GM12801 (cell line): ENCODE measurements around the gene ASB14.

Source experiments
- CTCF ChIP-seq: IDR thresholded peaks from one replicate; pipeline ENCODE4 v1.5.1; 2011; ENCODE audit warnings: control low read depth; ENCODE audit not compliant: insufficient read length; ENCODE audit errors: extremely low read depth

Gene ASB14

DNA sequence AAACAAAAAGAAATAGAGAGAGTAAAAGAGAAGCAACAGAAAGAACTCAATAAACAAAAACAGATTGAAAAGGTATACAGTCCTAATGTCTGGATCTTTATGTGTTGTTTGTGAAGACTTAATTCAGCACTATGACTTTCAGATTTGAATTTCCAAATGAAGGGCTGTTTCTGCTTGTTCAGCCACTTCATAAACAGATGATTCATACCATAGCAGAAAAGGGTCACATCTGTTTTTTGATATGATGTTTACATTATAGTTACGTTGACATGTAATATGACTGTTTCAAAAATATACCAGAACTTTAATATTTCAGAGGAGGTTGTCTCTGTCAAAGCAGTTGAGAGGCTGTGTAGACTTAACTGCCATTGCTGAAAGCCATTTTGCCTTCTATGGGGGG, 24.1 kb downstream of the ASB14 start:
- no peak for TF ChIP-seq CTCF

DNA sequence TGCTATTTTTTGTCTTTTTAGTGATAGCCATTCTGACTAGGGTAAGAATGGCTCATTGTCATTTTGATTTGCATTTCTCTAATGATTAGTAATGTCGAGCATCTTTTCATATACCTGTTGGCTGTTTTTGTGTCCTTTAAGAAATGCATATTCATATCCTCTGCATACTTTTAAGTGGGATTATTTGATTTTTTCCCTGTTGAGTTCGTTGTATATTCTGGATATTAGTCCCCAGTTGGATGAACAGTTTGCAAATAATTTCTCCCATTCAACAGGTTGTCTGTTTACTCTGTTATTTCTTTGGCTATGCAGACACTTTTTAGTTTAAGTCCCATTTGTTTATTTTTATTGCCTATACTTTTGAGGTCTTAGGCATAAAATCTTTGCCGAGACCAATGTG, 30.6 kb downstream of the ASB14 start:
- TF ChIP-seq CTCF: no peak

DNA sequence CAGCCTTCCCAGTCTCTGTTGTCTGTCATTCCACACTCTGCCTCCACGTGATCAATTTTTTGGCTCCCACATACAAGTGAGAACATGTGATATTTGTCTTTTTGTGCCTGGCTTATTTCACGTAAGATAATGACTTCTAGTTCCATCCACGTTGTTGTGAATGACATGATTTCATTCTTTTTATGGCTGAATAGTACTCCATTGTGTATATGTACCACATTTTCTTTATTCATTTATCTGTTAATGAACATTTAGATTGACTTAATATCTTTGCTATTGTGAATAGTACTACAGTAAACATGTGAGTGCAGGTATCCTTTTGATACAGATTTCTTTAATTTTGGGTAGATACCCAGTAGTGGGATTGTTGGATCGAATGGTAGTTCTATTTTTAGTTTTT, 31.4 kb downstream of the ASB14 start:
- no peak for TF ChIP-seq CTCF

DNA sequence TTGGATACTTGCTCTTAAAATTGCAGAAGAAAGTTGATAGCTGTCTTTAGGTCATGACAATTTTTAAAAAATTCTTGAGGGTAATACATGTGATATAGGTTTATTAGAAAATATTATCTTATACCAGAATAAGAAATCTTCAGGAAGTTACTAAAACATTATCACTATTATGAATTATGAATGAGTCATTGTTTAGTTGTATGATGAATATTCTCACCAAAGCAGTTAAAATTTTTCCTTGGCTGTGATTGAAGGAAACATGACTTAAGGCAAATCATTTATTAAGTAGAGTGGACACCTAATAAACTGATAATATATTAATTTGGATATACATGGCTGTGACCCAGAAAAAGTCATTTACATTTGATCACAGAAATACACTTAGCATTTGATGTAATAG, 34.8 kb downstream of the ASB14 start:
- TF ChIP-seq CTCF: no peak

DNA sequence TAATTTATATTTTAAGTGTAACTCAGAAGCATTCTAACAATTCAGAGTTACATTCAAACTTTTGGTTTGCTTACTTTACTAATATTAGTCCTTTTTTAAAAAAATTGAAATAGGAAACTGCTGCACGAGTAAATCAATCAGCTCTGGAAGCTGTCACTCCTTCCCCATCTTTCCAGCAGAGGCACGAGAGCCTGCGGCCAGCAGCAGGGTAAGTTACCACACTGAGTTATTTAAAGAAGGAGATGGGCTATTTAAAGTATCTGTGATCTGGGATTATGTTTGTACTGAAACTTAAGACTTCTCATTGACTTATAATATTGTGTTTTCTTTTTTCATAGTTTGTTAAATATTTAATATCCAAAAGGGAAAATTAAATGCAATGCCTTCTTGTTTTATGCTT, 35.6 kb downstream of the ASB14 start:
- TF ChIP-seq CTCF: no peak

DNA sequence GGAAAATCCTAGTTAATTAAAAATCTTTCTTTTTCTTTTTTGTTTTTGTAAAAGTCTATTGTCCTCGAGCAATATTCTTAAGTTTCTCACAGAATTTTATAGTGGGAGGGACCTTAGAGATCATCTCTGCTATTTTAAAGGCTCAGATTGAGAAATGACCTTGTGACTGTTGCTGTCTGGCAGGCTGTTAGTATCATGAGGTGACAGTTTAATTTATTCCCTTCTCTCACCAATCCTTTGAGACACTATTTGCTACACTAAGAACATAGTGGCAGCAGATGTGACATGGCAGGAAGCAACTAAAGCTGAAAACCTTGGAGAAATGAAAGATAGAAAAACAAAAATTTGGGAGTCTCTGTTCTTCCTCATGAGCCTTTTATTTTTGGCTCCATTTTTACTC, 40.1 kb downstream of the ASB14 start:
- no peak for TF ChIP-seq CTCF

DNA sequence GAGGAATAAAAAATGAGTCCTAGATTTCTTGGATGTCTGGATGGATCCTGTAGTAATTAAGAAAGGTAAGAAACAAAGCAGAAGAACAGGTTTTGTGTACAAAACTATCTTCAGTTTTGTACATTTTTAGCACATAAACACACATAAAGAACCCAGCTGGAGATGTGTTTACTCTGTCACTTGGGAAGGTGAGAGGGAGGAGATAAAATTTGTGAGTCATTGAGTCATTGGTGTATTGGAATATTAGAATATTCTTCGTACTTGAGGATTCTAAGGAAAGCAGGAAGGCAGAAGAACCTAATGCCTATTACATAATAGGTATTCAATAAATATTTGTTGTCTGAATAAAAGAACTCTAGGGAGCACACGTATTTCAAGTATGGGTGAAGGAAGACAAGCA, 47.5 kb downstream of the ASB14 start:
- TF ChIP-seq CTCF: no peak
